ENCODE measurements around the gene PPP2R2D.
"Not testable (repeated sequence)": the region's sequence is repeated elsewhere in the genome, so short reads cannot be mapped to it uniquely, and the experiment has no call there.

Gene PPP2R2D

GRCh38 chr10:131979336-131979735 lies 78.5 kb downstream of the PPP2R2D start:
- DNase-seq, result no peak

- DNase-seq, result no peak
Observed at GRCh38 chr10:131979821-131980270, 79.0 kb downstream of the PPP2R2D start.

GRCh38 chr10:131980321-131980720 lies 79.5 kb downstream of the PPP2R2D start:
- no peak for DNase-seq

GRCh38 chr10:131980761-131981428 lies 80.1 kb downstream of the PPP2R2D start:
- no peak for DNase-seq

GRCh38 chr10:131981429-131982184 lies 80.8 kb downstream of the PPP2R2D start, which contains the start of gene BNIP3:
Gene BNIP3, minus strand, starts transcription at chr10:131981923. Its CDS starts 117 bp downstream, at chr10:131981806.
- DNase-seq, result peak; percentile 70 to 90

GRCh38 chr10:131982185-131982756 lies 81.5 kb downstream of the PPP2R2D start:
- DNase-seq, result no peak

GRCh38 chr10:131982796-131983195 lies 82.0 kb downstream of the PPP2R2D start:
- DNase-seq, result no peak

GRCh38 chr10:131983780-131984179 lies 83.0 kb downstream of the PPP2R2D start:
- DNase-seq, result no peak

GRCh38 chr10:131986851-131987250 lies 86.0 kb downstream of the PPP2R2D start:
- not testable (repeated sequence) for DNase-seq

- DNase-seq, result not testable (repeated sequence)
Observed at GRCh38 chr10:131987301-131987700, 86.5 kb downstream of the PPP2R2D start.

- not testable (repeated sequence) for DNase-seq
Observed at GRCh38 chr10:131987786-131988185, 87.0 kb downstream of the PPP2R2D start.

GRCh38 chr10:131991726-131992125 lies 90.9 kb downstream of the PPP2R2D start:
- DNase-seq, result no peak

- no peak for DNase-seq
Observed at GRCh38 chr10:131993275-131993674, 92.5 kb downstream of the PPP2R2D start.

- DNase-seq, result no peak
Observed at GRCh38 chr10:131994435-131994834, 93.6 kb downstream of the PPP2R2D start.

- DNase-seq, result no peak
Observed at GRCh38 chr10:131996466-131997365, 95.9 kb downstream of the PPP2R2D start.

GRCh38 chr10:131997366-131998049 lies 96.7 kb downstream of the PPP2R2D start:
- no peak for DNase-seq

GRCh38 chr10:131998050-131998844 lies 97.4 kb downstream of the PPP2R2D start:
- no peak for DNase-seq

- DNase-seq, result no peak
Observed at GRCh38 chr10:131998845-131999681, 98.3 kb downstream of the PPP2R2D start.

GRCh38 chr10:132001238-132001972 lies 100.6 kb downstream of the PPP2R2D start:
- DNase-seq, result no peak

GRCh38 chr10:132002004-132002403 lies 101.2 kb downstream of the PPP2R2D start:
- DNase-seq, result no peak

All from NCI-H1930 (cell line).